Metanephros (tissue), 2 donors: ENCODE measurements around the gene IL20RA. TPM values are rescaled to one million over a fixed set of nuclear protein-coding genes. Genes with fewer than 3 reads are reported as not detected.

Experiments used
- small RNA-seq: library from RNA; depleted of rRNA; stranded (forward); fragments of <200 nt; gene quantifications from one replicate; pipeline ENCODE3, GENCODE V24; 2014; ENCODE audit warnings: low replicate concordance
- total RNA-seq: library from RNA; depleted of rRNA; stranded (reverse); fragments of >200 nt; gene quantifications from one replicate; pipeline ENCODE4 v1.2.3, GENCODE V29; 2014

The IL20RA gene
- 2.4 TPM for total RNA-seq

GRCh38 chr6:137044366-137045221 lies at the start of gene IL20RA:
Gene IL20RA, minus strand, starts transcription at chr6:137044965. Its CDS starts 237 bp downstream, at chr6:137044728.

Small RNAs within 50 kb of the gene (small RNA-seq; reads per million reads assigned to genes)
- gene RPL35AP3: not detected

Other genes starting within 250 kb of the IL20RA start
- gene PEX7, start 222.4 kb downstream of the IL20RA start, total RNA-seq: 19.3 TPM
- 0.12 TPM for gene SLC35D3, start 122.7 kb downstream of the IL20RA start, total RNA-seq
- not detected for gene IL22RA2, start 128.7 kb upstream of the IL20RA start, total RNA-seq
- 63.4 TPM for gene IFNGR1, start 174.4 kb upstream of the IL20RA start, total RNA-seq